AG04450 (cell line): ENCODE data around the gene CACNA2D3. TPM values are rescaled to one million over a fixed set of nuclear protein-coding genes. Genes with fewer than 3 reads are reported as not detected.

Experiments
- CTCF ChIA-PET: fragments of 300-600, 350-600 bp; formaldehyde crosslinking; extraction: SDS; loops from one replicate; lab custom pipeline; 2022; ENCODE audit warnings: antibody characterized with exemption, inconsistent platforms; lab: Charles Lee
- POLR2A ChIA-PET: fragments of 350-600 bp; formaldehyde crosslinking; extraction: SDS; loops from one replicate; lab custom pipeline; 2021; ENCODE audit warnings: antibody characterized with exemption, inconsistent platforms; lab: Yijun Ruan, JAX
- DNase-seq: peaks from one replicate; pipeline ENCODE4 v3.0.0-alpha.2; 2011; ENCODE audit warnings: low read depth, low spot score
- H3K27ac ChIP-seq: one replicate; pipeline ENCODE4 v1.5.1; 2012; ENCODE audit warnings: low read depth, low read length, control low read depth
- H3K27me3 ChIP-seq: one replicate; pipeline ENCODE4 v1.6.0; 2012; ENCODE audit warnings: low read length; ENCODE audit not compliant: control insufficient read depth, insufficient read depth
- H3K4me3 ChIP-seq: 2 replicates; pipeline ENCODE4 v1.5.1; 2011; ENCODE audit warnings: mild to moderate bottlenecking, low read depth, low read length, control low read depth
- H3K9me3 ChIP-seq: 2 replicates; pipeline ENCODE4 v1.5.1; 2012; ENCODE audit warnings: low read length; ENCODE audit not compliant: control insufficient read depth, insufficient read depth
- polyA plus RNA-seq: library from polyadenylated mRNA; depleted of rRNA; stranded (reverse); fragments of >200 nt; gene quantifications from 2 replicates; pipeline ENCODE4 v1.2.3, GENCODE V29; 2011
- TF ChIP-seq, protein P1 (sequence below): IDR thresholded peaks from 2 replicates; pipeline ENCODE4 v1.5.1; 2011; ENCODE audit warnings: low read depth, low read length, control low read depth, inconsistent platforms

Gene CACNA2D3
- polyA plus RNA-seq, 1 experiment, result 0.32 TPM

DNA sequence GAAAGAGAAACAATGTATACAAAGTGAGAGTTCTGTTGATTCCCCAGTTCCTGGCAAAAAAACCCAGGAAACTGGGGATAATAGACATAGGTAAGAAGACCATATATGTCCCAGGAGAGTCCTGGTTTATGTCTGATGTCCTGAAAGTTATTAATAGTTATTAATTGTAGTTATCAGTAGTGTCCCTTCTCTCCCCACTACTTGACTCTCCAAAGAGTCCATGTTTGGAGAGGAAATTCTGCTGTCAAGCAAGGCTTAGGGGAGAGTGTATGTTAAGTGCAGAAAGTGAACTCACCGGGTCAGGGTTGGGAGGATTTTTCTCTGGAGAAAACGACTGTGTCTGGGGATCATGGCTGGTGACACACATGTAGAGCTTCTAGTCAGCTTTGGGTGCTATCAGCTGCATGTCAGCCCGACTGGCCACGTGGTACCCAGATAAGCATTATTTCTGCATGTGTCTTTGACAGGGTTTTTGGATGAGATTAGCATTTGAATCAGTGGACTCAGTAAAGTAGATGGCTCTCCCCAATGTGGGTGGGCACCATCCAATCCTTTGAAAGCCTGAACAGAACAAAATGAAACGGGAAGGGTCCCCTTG is 80.4 kb downstream of the CACNA2D3 start:
- ChIA-PET CTCF (no interaction called here), POLR2A (no interaction called here)

DNA sequence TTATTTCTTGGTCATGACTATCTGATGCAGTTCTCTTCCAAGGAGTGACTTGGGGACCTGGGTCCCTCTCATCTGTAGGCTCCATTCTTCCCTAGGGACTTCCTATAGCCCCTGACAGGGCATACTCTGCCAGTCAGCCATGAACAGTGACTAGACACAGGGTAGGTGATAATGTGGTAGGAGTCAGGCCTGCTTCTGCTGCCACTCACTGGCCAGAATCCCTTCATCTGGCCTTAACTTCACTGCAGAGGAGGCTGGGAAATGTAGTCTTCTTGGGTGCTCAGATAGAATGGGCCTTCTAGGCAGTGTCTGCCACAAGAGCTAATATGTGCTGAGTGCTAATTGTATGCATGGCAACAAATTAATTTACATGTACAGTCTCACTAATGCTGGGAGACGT is 84.5 kb downstream of the CACNA2D3 start:
- Histone ChIP-seq H3K4me3 (no peak overlapping the region), H3K27me3 (no peaks in the 10 kb centered on the region), H3K9me3 (peaks cover 5% of the 10 kb centered on the region), H3K27ac (no peak overlapping the region)
- DNase-seq, result no peak
- TF ChIP-seq, protein P1, sequence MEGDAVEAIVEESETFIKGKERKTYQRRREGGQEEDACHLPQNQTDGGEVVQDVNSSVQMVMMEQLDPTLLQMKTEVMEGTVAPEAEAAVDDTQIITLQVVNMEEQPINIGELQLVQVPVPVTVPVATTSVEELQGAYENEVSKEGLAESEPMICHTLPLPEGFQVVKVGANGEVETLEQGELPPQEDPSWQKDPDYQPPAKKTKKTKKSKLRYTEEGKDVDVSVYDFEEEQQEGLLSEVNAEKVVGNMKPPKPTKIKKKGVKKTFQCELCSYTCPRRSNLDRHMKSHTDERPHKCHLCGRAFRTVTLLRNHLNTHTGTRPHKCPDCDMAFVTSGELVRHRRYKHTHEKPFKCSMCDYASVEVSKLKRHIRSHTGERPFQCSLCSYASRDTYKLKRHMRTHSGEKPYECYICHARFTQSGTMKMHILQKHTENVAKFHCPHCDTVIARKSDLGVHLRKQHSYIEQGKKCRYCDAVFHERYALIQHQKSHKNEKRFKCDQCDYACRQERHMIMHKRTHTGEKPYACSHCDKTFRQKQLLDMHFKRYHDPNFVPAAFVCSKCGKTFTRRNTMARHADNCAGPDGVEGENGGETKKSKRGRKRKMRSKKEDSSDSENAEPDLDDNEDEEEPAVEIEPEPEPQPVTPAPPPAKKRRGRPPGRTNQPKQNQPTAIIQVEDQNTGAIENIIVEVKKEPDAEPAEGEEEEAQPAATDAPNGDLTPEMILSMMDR, result no peak
- POLR2A ChIA-PET, result no interaction called here
- CTCF ChIA-PET, result no interaction called here

More for the DNA sequence above, 80.4 kb downstream of the CACNA2D3 start:
- Histone ChIP-seq H3K27me3 (no peaks in the 10 kb centered on the region), H3K9me3 (peaks cover 9% of the 10 kb centered on the region), H3K27ac (no peak overlapping the region), H3K4me3 (no peak overlapping the region)
- TF ChIP-seq, protein P1, result no peak
- DNase-seq, result no peak

DNA sequence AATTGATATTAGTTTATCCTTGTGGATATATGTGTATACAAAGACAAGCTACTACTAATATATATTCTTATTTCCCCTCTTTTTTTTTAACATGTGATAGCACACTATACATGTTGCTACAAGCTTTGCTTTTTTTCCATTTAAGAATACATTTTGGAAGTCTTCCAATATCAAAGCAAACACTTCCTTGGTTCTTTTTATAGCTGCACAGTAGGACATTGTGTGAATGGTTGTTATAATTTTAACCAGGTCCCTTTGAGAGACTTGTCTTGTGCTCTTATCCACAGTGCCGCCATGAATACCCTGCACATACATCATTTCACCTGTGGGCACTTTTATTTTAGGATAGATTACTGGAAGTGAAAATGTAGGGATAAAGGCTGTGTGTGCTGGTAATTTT is 88.7 kb downstream of the CACNA2D3 start:
- POLR2A ChIA-PET, result no interaction called here
- no peak for DNase-seq
- CTCF ChIA-PET, result no interaction called here
- H3K4me3 ChIP-seq, result no peak overlapping the region
- H3K27me3 ChIP-seq, result no peaks in the 10 kb centered on the region
- H3K27ac ChIP-seq, result no peak overlapping the region
- peaks cover 7% of the 10 kb centered on the region; the same call in 1 of the 2 replicates for H3K9me3 ChIP-seq
- TF ChIP-seq, protein P1, result no peak

DNA sequence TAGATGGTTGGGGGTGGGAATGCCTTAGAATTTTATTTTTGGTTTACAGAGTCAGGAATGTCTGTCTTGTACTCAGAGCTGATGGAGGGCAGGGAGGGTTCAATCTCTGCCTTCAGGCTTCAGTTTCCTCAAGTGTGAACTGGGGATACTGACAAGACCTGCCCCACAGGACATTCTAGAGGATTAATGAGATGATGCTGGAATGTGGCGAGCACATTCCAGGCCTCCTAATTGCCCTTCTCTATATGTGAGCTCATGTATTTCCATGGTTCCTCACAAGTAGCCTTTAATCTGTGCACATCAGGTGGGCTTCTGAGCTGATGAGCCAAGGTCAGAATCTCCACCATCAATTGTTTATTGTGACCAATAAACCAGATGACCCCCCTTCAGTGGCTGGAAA is 90.4 kb downstream of the CACNA2D3 start:
- ChIA-PET CTCF (no interaction called here), POLR2A (no interaction called here)
- no peak overlapping the region for H3K27ac ChIP-seq
- no peak overlapping the region for H3K4me3 ChIP-seq
- peaks cover 13% of the 10 kb centered on the region for H3K9me3 ChIP-seq
- TF ChIP-seq, protein P1, result no peak
- no peak for DNase-seq
- no peaks in the 10 kb centered on the region for H3K27me3 ChIP-seq

DNA sequence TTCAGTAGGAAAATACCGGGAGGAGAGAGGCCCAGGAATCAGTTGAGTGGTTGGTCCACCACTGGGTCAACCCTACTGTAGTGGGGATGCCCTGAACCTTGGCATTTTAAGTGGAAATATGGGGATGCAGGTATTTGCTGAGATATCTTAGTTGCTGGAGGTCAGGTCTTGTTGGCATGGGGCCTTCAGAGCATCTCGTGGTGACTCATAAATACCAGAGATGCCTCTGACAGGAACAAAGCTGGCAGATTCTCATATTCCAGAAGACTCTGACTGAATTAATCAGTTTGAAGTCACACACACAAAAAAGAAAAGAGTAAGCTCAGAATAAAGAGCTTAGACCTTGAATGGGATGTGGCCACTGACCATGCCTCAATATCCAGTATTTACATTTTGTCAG is 91.6 kb downstream of the CACNA2D3 start:
- Histone ChIP-seq H3K4me3 (no peak overlapping the region), H3K27me3 (no peaks in the 10 kb centered on the region), H3K9me3 (peaks cover 13% of the 10 kb centered on the region), H3K27ac (no peak overlapping the region)
- POLR2A ChIA-PET, result no interaction called here
- DNase-seq, result no peak
- TF ChIP-seq, protein P1, result no peak
- CTCF ChIA-PET, result no interaction called here
